Heart left ventricle (tissue), 13 donors: ENCODE measurements around the gene ASIC4.

Source experiments
- CTCF ChIP-seq, 12 donors: fragments of 200-600 bp; sonication (generic) in 4 of 12; IDR thresholded peaks; one replicate each; pipeline versions ENCODE4 v1.5.0 to v1.8.0; 2018 to 2022; ENCODE audit warnings: antibody characterized with exemption in 12 of 12, mild to moderate bottlenecking in 5 of 12
- POLR2A ChIP-seq, 2 donors: fragments of 450-650 bp; IDR thresholded peaks; one replicate each; pipeline ENCODE4 v1.6.1; 2017; ENCODE audit warnings: antibody characterized with exemption in 2 of 2, mild to moderate bottlenecking in 2 of 2, moderate library complexity in 2 of 2
- donor health status: ischemic (EF 13 %, LVEDD 7.1; RV severe dilation, severe dysfunction).
- donor health status: DM: no; HTN: yes; CAD: no.
- donor health status: DM: no; HTN: no; CAD: no.
- donor health status: ischemic (EF 25% LVEDD 6.9; RV normal size, moderate dysfunction).
- donor health status: ischemic (EF 25% LVEDD 5.7; RV mildly dilated, moderate dysfunction).
- donor health status: ischemic (EF 35%, LVEDD 5.7; RV mildly dilated, moderate dysfunction).
- donor health status: nonischemic (EF 11% LVEDD 7.7; RV severe dilation, severe dysfunction).
- donor health status: DM: yes; HTN: yes; CAD: no.
- donor health status: PGD.
- donor health status: ischemic (EF 29% LVEDD 5.4; RV normal size, mild dysfunction).
- donor health status: nonischemic (EF 23%, LVEDD 6.1; RV moderate dilation, normal function).

DNA sequence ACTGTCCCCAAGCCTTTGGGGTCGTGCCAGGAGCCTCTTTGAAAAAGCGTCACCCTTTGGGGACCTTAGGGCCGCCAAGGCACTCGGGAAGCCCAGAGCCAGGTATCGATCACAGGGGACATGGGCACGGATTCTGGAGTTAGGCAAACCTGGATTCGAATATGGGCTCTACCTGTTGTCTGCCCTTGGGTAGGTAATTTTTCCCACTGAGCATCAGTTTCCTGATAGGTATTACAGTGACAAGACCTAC, 38.8 kb downstream of the ASIC4 start:
- TF ChIP-seq CTCF (IDR thresholded peaks at IDR 0.05) (no peak), POLR2A (IDR thresholded peaks at IDR 0.05) (no peak)
